HG02678 (cell line): ENCODE results near the gene SEPTIN12.
A peak's percentile ranks its signal among the peaks of the same experiment; 100 is the strongest.
"Not testable (repeated sequence)": the region's sequence is repeated elsewhere in the genome, so short reads cannot be mapped to it uniquely, and the experiment has no call there.

Experiments
- ATAC-seq: cut with Tn5 transposase; IDR thresholded peaks from one replicate; pipeline ENCODE4 v1.9.1; 2021; ENCODE audit warnings: mild to moderate bottlenecking, moderate library complexity; ENCODE audit not compliant: unreplicated experiment

Gene SEPTIN12

GRCh38 chr16:4785758-4786433 lies 2.2 kb downstream of the SEPTIN12 start:
- no peak for ATAC-seq

GRCh38 chr16:4784444-4784987 lies 3.6 kb downstream of the SEPTIN12 start:
- not testable (repeated sequence) for ATAC-seq

- ATAC-seq: no peak
Observed at GRCh38 chr16:4783951-4784336, 4.2 kb downstream of the SEPTIN12 start.

DNA sequence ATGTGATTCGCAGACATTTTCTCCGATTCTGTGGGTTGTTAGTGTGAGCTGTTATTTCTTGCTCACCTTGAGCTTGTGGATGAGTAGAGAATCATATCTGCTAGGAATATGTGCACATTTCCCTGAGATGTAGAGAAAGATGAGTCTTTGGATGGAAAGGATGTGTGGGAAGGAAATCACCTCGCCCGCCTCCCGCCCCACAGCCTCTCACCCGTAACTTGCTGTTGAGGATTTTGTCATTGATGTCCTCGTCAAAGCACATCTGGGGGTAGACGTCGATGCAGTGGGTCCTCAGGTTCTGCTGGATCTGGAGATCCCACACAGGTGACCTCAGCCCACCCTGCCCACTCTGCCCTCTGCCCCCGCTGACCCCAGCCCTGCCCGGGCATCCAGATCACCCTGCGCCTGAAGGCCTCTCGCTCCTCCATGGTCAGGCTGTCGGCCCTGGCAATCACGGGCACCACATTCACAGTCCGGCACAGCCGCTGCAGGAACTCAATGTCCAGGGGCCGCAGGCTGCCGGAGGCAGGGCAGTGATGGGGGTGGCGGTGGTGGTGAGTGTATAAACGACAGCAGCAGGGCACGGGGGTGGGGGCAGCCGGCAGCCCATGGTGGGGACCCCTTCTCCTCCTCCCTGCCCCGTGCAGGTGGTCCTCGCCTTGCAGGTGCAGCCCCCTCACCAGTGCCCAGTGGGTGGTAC lies 4.7 kb downstream of the SEPTIN12 start:
- no peak for ATAC-seq

- ATAC-seq: no peak
Observed at GRCh38 chr16:4780235-4780634, 7.9 kb downstream of the SEPTIN12 start.

- no peak for ATAC-seq
Observed at GRCh38 chr16:4778050-4778392, 10.1 kb downstream of the SEPTIN12 start.

GRCh38 chr16:4777339-4778049 lies 10.7 kb downstream of the SEPTIN12 start:
- ATAC-seq: no peak

- no peak for ATAC-seq
Observed at GRCh38 chr16:4776141-4776705, 11.9 kb downstream of the SEPTIN12 start.

DNA sequence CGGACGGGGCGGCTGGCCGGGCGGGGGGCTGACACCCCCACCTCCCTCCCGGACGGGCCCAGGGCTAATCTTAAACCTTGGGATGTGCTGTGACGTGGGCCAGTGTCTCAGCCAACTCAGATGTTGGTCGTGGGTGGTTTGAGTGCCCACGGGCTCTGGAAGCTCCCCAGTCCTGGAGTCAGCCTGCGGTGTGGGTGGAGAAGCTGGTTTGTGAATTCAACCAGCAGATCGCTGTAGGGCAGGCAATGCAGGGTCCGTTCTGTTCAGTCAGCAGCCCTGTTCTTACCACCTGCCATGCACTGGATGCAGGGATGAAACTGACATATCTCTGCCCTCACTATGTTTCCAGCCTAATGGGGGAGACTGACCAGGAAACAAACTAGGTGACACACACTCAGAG lies 13.1 kb downstream of the SEPTIN12 start:
- ATAC-seq: no peak

DNA sequence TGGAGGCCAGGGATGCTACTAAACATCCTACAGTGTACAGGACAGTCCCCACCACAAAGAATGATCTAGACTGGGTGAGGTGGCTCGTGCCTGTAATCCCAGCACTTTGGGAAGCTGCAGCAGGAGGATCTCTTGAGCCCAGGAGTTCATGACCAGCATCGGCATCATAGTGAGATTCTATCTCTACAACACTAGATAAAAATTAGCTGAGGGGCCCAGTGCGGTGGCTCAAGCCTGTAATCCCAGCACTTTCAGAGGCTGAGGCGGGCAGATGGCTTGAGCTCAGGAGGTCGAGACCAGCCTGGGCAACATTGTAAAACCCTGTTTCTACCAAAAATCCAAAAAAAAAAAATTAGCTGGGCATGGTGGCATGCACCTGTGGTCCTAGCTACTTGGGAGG lies 15.8 kb downstream of the SEPTIN12 start:
- ATAC-seq: no peak

DNA sequence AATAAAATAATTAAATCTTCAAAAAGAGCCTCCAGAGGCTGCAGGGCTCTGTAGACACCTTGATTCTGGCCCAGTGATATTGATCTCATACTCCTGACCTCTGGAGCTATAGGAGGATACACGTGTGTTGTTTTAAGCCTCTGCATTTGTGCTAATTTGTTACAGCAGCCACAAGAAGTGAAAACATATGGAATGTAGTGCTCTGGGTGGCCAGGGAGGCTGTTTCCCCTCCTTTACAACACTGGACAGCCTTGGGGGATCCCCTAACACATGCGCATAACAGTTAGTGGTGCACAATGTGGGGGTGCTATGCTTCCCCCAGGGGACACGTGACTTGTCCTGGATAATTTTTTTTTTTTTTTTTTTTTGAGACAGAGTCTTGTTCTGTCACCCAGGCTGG lies 16.5 kb downstream of the SEPTIN12 start:
- no peak for ATAC-seq

DNA sequence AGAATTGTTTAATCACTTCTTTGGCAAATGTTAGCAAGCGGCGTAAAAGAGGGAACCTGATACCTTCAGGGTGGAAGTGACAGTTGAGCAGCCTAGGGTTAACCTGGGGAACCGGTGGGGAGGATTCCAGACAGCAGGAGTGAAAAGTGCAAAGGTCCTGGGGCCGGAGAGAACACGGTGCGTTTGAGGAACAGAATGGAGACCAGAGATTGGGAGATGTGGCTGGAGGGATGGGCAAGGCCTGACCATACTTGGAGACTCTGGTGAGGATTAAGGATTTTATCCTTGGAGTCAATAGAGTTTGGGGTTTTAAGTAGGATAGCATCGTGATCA lies 18.9 kb downstream of the SEPTIN12 start:
- no peak for ATAC-seq

GRCh38 chr16:4768549-4769305 lies 19.4 kb downstream of the SEPTIN12 start:
- ATAC-seq: peak; percentile 73

GRCh38 chr16:4767872-4768548 lies 20.1 kb downstream of the SEPTIN12 start:
- ATAC-seq: no peak

DNA sequence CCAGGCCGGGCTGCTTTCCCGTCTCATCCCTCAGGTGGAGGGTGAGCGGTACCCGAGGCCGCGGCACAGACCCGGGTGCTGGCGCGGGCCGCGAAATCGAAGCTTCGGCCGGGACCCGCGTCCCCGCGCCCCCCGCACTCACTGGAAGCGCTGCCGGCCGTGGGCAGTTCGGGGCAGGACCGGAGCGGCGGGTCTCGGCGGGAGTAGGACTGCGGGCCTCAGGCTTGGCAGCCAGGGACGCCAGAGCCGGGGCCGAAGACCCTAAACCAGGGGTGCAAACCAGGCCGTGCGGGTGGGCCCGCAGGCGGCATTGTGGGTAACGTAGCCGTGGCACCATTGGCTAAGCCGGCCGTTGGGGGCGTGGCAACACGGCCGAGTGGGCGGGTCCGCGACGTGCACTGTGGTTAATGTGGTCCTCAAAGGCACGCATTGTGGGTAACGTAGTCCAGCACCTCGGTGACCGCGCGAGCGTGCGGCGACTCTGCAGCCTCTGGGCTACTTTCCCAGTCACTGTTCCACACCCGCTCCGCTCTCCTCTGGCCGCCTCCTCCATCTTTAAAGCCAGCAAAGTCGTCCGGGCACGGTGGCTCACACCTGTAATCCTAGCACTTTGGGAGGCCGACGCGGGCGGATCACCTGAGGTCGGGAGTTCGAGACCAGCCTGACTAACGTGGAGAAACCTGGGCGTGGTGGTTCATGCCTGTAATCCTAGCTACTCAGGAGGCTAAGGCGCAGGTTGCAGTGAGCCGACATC lies 21.1 kb downstream of the SEPTIN12 start, which contains the start of gene ZNF500:
Gene ZNF500, minus strand, starts transcription at position 288 of the 754 bp plus-strand sequence. CDS start 1,184 bp downstream, outside the sequence.
- peak; percentile 84 for ATAC-seq

DNA sequence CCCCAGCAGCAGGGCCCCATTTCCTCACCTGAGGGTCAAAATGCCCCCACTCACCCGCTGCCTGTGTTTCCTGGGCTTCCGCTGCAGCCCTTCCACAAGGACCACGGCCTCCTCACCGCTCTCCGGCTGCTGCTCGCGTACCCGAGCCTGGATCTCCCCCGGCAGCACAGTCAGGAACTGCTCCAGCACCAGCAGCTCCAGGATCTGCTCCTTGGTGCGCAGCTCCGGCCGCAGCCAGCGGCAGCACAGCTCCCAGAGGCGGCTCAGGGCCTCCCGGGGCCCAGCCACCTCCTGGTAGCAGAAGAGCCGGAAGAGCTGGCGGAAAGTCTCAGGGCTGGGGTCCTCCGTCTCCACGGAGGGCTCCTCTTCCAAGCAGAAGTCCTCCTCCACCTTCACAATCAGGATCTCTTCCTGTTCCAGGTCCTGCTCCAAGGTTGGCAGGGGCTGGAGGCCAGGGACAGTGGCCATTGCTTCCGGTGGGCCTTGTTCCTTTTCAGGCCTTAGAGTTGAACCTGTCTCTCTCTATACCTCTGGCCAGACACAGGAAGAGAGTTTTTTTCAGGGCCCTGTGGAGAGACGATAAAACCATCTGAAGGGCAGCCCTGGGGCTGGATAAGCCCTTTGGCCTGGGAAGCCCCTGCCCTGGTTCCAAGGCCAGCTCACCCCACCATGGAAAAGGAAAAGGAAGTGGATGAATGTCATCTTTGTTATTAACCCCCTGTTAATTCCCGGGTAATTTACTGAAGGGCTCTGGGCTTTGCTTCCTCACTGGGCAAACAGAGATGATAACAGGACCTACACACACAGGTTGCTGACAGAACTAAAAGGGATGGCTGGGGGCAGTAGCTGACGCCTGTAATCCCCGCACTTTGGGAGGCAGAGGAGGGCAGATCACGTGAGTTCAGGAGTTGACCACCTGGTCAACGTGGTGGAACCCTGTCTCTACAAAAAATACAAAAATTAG lies 22.4 kb downstream of the SEPTIN12 start:
- ATAC-seq: no peak

- ATAC-seq: no peak
Observed at GRCh38 chr16:4763791-4764190, 24.4 kb downstream of the SEPTIN12 start.

DNA sequence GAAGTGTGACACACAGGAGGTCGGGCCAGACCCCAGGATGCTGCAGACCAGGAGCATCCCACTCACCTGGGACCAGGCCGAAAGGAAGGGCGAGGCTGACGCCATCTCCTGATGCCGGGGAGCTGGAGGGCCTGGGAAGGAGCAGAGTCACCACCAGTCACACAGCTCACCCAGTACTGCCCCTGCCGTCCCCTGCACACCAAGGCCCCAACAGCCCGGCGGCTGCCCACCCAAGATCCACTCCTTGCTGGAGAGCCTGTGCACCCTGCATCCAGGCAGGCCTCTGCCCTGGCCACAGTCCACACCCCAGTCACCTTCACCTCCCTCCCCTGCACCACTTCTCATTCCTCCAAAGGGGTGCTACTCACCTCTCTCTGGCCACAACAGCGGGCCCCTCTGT lies 25.9 kb downstream of the SEPTIN12 start:
- no peak for ATAC-seq
